Measurements from ENCODE around the gene GP9. TPM values are rescaled to one million over a fixed set of nuclear protein-coding genes. Genes with fewer than 3 reads are reported as not detected.

The GP9 gene
- total RNA-seq, 6 experiments from 2014 or later, result not detected

- no peaks in the 10 kb centered on the region; the same call in 1 of the 2 replicates for H3K9me3 Mint-ChIP-seq
- no peaks in the 10 kb centered on the region for H3K4me1 Mint-ChIP-seq (ENCODE audit: low read depth)
- H3K36me3 Mint-ChIP-seq (ENCODE audit: low read depth), result no peaks in the 10 kb centered on the region
- no peak overlapping the region for H3K27ac Mint-ChIP-seq
- no peak overlapping the region for H3K4me3 Mint-ChIP-seq
- no peak for TF ChIP-seq CTCF (IDR thresholded peaks at IDR 0.05)
- peaks cover 27% of the 10 kb centered on the region for H3K27me3 Mint-ChIP-seq (ENCODE audit: insufficient read depth)
- DNase-seq, result no peak
Observed at GRCh38 chr3:129033633-129034321, 26.8 kb upstream of the GP9 start.

GRCh38 chr3:129034642-129035041 is 25.9 kb upstream of the GP9 start:
- Mint-ChIP-seq H3K27ac (no peak overlapping the region), H3K4me1 (ENCODE audit: low read depth) (no peaks in the 10 kb centered on the region), H3K36me3 (ENCODE audit: low read depth) (no peaks in the 10 kb centered on the region), H3K27me3 (ENCODE audit: insufficient read depth) (peaks cover 29% of the 10 kb centered on the region), H3K4me3 (no peak overlapping the region), H3K9me3 (no peaks in the 10 kb centered on the region)
- DNase-seq, result no peak
- no peak for TF ChIP-seq CTCF (IDR thresholded peaks at IDR 0.05)

GRCh38 chr3:129035360-129036221 is 25.0 kb upstream of the GP9 start:
- DNase-seq, result no peak
- Mint-ChIP-seq H3K27ac (no peak overlapping the region), H3K9me3 (no peaks in the 10 kb centered on the region), H3K4me3 (no peak overlapping the region), H3K36me3 (ENCODE audit: low read depth) (no peaks in the 10 kb centered on the region), H3K27me3 (ENCODE audit: insufficient read depth) (peaks cover 25% of the 10 kb centered on the region), H3K4me1 (ENCODE audit: low read depth) (no peaks in the 10 kb centered on the region)
- no peak for TF ChIP-seq CTCF (IDR thresholded peaks at IDR 0.05)

- Mint-ChIP-seq H3K9me3 (no peaks in the 10 kb centered on the region), H3K36me3 (ENCODE audit: low read depth) (no peaks in the 10 kb centered on the region), H3K4me3 (no peak overlapping the region), H3K4me1 (ENCODE audit: low read depth) (no peaks in the 10 kb centered on the region), H3K27me3 (ENCODE audit: insufficient read depth) (peaks cover 26% of the 10 kb centered on the region), H3K27ac (no peak overlapping the region)
- TF ChIP-seq CTCF (IDR thresholded peaks at IDR 0.05), result no peak
- DNase-seq, result no peak
Observed at GRCh38 chr3:129036222-129037092, 24.1 kb upstream of the GP9 start.

GRCh38 chr3:129037093-129037419 is 23.5 kb upstream of the GP9 start:
- Mint-ChIP-seq H3K4me1 (ENCODE audit: low read depth) (no peaks in the 10 kb centered on the region), H3K36me3 (ENCODE audit: low read depth) (no peaks in the 10 kb centered on the region), H3K27me3 (ENCODE audit: insufficient read depth) (peaks cover 27% of the 10 kb centered on the region), H3K4me3 (no peak overlapping the region), H3K27ac (no peak overlapping the region), H3K9me3 (no peaks in the 10 kb centered on the region)
- DNase-seq, result no peak
- TF ChIP-seq CTCF (IDR thresholded peaks at IDR 0.05), result no peak
